CD8-positive, alpha-beta memory T cell (primary cell): Measurements from ENCODE around the gene LHX2. TPM values are rescaled to one million over a fixed set of nuclear protein-coding genes. Genes with fewer than 3 reads are reported as not detected.

ENCODE experiments used
- CTCF ChIA-PET: fragments of 350-600 bp; sonication (Branson Sonifier 250); formaldehyde crosslinking; loops from one replicate; lab custom pipeline; 2021; ENCODE audit warnings: antibody characterized with exemption; lab: Charles Lee
- POLR2A ChIA-PET: fragments of 350-600 bp; sonication (Branson Sonifier 250); formaldehyde crosslinking; loops from one replicate; lab custom pipeline; 2021; ENCODE audit warnings: antibody characterized with exemption; lab: Charles Lee
- DNase-seq, 5 donors: peaks; one replicate each; pipeline versions ENCODE4 v3.0.0 to v3.0.0-alpha.2; 2020 to 2022; ENCODE audit warnings: mixed read lengths in 1 of 5
- H3K27ac ChIP-seq: one replicate; pipeline ENCODE4 v1.7.0; 2013; ENCODE audit warnings: low read depth, mild to moderate bottlenecking, low read length, moderate library complexity
- H3K27me3 ChIP-seq: 2 replicates; pipeline ENCODE4 v1.7.0; 2013; ENCODE audit warnings: low read length, mild to moderate bottlenecking; ENCODE audit not compliant: insufficient read depth, poor library complexity, severe bottlenecking
- H3K36me3 ChIP-seq: 2 replicates; pipeline ENCODE4 v1.7.0; 2013; ENCODE audit warnings: mild to moderate bottlenecking, low read length, moderate library complexity; ENCODE audit not compliant: insufficient read depth
- H3K4me1 ChIP-seq: 2 replicates; pipeline ENCODE4 v1.7.0; 2013; ENCODE audit warnings: mild to moderate bottlenecking, low read length, moderate library complexity; ENCODE audit not compliant: insufficient read depth
- H3K4me3 ChIP-seq: 2 replicates; pipeline ENCODE4 v1.7.0; 2013; ENCODE audit warnings: mild to moderate bottlenecking, low read length
- H3K9me3 ChIP-seq: 2 replicates; pipeline ENCODE4 v1.7.0; 2013; ENCODE audit warnings: mild to moderate bottlenecking, low read length
- H3K27ac Mint-ChIP-seq, 8 donors: one replicate each; pipeline ENCODE4 v1.8.0; 2020 to 2021; ENCODE audit warnings: mixed read lengths in 8 of 8, mild to moderate bottlenecking in 6 of 8, inconsistent platforms in 3 of 8, moderate library complexity in 3 of 8
- H3K27me3 Mint-ChIP-seq, 2 donors: one replicate each; pipeline ENCODE4 v1.8.0; 2020 to 2021; ENCODE audit warnings: mixed read lengths in 2 of 2, mild to moderate bottlenecking in 1 of 2, moderate library complexity in 1 of 2
- H3K36me3 Mint-ChIP-seq, 3 donors: one replicate each; pipeline ENCODE4 v1.8.0; 2020 to 2021; ENCODE audit warnings: mixed read lengths in 3 of 3, inconsistent platforms in 1 of 3, mild to moderate bottlenecking in 1 of 3
- H3K4me1 Mint-ChIP-seq, 3 donors: one replicate each; pipeline ENCODE4 v1.8.0; 2020 to 2021; ENCODE audit warnings: mixed read lengths in 3 of 3, inconsistent platforms in 1 of 3, mild to moderate bottlenecking in 1 of 3
- H3K4me3 Mint-ChIP-seq, 7 donors: one replicate each; pipeline ENCODE4 v1.8.0; 2020 to 2021; ENCODE audit warnings: mixed read lengths in 7 of 7, mild to moderate bottlenecking in 6 of 7, moderate library complexity in 4 of 7, inconsistent platforms in 2 of 7
- H3K9me3 Mint-ChIP-seq, 5 donors: one replicate each; pipeline ENCODE4 v1.8.0; 2020 to 2022; ENCODE audit warnings: mixed read lengths in 5 of 5, mild to moderate bottlenecking in 3 of 5, moderate library complexity in 2 of 5, inconsistent platforms in 1 of 5
- polyA plus RNA-seq: library from polyadenylated mRNA; unstranded; fragments of 300-500 nt; fragmentation: Illumina TruSeq; gene quantifications from one replicate; pipeline ENCODE4 v1.2.3, GENCODE V29; 2021
- total RNA-seq, 2 experiments: library from RNA; stranded (reverse); gene quantifications; one replicate each; pipeline ENCODE4 v1.2.3, GENCODE V29; 2021

The LHX2 gene
- total and polyA plus RNA-seq, 3 experiments from 2014 or later = not detected

DNA sequence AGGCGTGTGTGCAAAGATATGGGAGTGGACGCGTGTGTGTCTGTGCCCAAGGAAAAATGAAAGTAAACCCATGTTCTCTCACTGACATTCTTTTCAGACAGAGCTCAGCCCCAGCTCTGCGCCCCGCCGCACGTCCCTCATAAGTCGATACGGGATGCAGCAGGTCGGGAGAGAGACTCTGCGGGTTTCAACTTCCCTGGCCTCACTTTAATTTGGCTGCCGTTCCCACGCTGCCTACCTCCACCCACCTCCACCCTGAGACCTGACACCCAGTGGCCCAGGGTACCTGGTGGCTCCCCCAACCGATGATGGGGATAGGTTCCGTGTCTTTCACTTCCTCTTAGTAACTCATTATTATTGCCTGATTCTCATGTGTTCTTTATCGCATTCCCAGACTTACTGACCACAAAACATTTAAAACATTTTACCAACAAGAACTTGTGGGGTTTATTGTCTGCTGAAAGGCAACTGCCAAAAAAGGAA, 19.4 kb downstream of the LHX2 start:
- Mint-ChIP-seq H3K27ac (no peak overlapping the region), H3K4me3 (peak overlapping the region in 1 of 7 donors; percentile 7), H3K4me1 (peaks cover 0 to 5% (median 0%) of the 10 kb centered on the region in 3 donors), H3K27me3 (peaks cover 44 to 83% of the 10 kb centered on the region in 2 donors), H3K36me3 (no peaks in the 10 kb centered on the region), H3K9me3 (no peaks in the 10 kb centered on the region)
- no peak overlapping the region for H3K4me3 ChIP-seq
- no peaks in the 10 kb centered on the region for H3K36me3 ChIP-seq
- POLR2A ChIA-PET = no interaction called here
- H3K27me3 ChIP-seq = peaks cover 8% of the 10 kb centered on the region
- no peaks in the 10 kb centered on the region for H3K4me1 ChIP-seq
- H3K9me3 ChIP-seq = no peaks in the 10 kb centered on the region
- CTCF ChIA-PET = no interaction called here
- H3K27ac ChIP-seq = no peak overlapping the region
- DNase-seq = no peak

DNA sequence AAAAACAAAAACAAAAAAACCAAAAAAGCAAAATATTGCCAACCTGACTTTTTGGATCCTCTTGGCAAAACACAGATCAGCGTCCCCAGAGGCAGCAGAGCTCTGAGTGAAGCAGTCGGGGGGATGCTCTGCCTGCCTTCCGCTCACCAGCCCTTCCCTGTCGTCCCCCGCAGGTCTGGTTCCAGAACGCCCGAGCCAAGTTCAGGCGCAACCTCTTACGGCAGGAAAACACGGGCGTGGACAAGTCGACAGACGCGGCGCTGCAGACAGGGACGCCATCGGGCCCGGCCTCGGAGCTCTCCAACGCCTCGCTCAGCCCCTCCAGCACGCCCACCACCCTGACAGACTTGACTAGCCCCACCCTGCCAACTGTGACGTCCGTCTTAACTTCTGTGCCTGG, 20.7 kb downstream of the LHX2 start:
- H3K9me3 Mint-ChIP-seq = no peaks in the 10 kb centered on the region
- H3K4me1 Mint-ChIP-seq = peaks cover 0 to 5% (median 0%) of the 10 kb centered on the region in 3 donors
- H3K4me1 ChIP-seq = no peaks in the 10 kb centered on the region
- no peaks in the 10 kb centered on the region for H3K36me3 ChIP-seq
- H3K27me3 Mint-ChIP-seq = peaks cover 43 to 82% of the 10 kb centered on the region in 2 donors
- H3K9me3 ChIP-seq = no peaks in the 10 kb centered on the region
- no peak overlapping the region for H3K27ac Mint-ChIP-seq
- no peak overlapping the region for H3K27ac ChIP-seq
- no peaks in the 10 kb centered on the region for H3K36me3 Mint-ChIP-seq
- POLR2A ChIA-PET = no interaction called here
- H3K4me3 Mint-ChIP-seq = no peak overlapping the region
- CTCF ChIA-PET = no interaction called here
- H3K4me3 ChIP-seq = no peak overlapping the region
- peaks cover 8% of the 10 kb centered on the region for H3K27me3 ChIP-seq
- no peak for DNase-seq

DNA sequence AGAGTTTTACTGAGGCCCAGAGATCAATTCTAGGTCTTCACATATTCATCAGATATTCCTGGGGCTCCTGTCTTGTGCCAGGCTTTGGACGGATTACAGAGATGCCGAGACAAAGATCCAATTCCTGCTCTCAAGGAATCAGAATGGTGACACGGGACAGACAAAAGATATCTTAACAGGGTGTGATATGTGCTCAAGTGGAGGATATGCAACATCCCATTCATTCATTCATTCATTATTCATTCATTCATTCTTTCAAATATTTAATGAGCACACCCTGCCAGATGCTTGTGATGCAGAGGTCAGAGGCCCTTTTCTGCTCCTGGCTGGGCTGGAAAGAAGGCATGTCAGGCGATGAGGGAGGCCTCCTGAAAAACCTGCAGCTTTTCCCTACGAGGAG, 21.8 kb downstream of the LHX2 start:
- peaks cover 8% of the 10 kb centered on the region for H3K27me3 ChIP-seq
- H3K9me3 ChIP-seq = no peaks in the 10 kb centered on the region
- H3K36me3 ChIP-seq = no peaks in the 10 kb centered on the region
- no peak for DNase-seq
- Mint-ChIP-seq H3K4me1 (peaks cover 0 to 5% (median 0%) of the 10 kb centered on the region in 3 donors), H3K9me3 (no peaks in the 10 kb centered on the region), H3K27me3 (peaks cover 44 to 83% of the 10 kb centered on the region in 2 donors), H3K4me3 (no peak overlapping the region), H3K36me3 (no peaks in the 10 kb centered on the region), H3K27ac (no peak overlapping the region)
- H3K4me1 ChIP-seq = no peaks in the 10 kb centered on the region
- POLR2A ChIA-PET = no interaction called here
- CTCF ChIA-PET = no interaction called here
- no peak overlapping the region for H3K27ac ChIP-seq
- no peak overlapping the region for H3K4me3 ChIP-seq

DNA sequence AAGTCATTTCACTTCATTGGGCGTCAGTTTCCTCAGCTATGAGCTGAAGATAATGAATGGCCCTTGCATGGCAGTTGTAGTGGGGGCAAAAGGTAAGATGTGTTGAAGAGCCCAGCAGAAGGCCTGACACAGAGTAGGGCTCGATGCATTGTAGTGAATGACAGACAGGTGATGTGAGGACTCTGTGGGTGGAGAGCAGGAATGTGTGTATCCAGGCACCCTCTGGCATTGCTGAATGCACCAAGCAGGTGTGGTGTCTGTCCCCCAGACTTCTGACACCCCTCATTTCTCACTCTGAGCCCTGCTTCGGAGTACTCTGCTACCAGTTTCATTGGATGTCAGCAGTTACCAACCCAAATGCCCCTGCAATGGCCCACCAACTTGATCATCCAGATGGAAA, 22.4 kb downstream of the LHX2 start:
- no peak for DNase-seq
- Histone ChIP-seq H3K36me3 (no peaks in the 10 kb centered on the region), H3K4me1 (no peaks in the 10 kb centered on the region), H3K4me3 (no peak overlapping the region), H3K9me3 (no peaks in the 10 kb centered on the region), H3K27me3 (peaks cover 8% of the 10 kb centered on the region), H3K27ac (no peak overlapping the region)
- Mint-ChIP-seq H3K36me3 (no peaks in the 10 kb centered on the region), H3K9me3 (no peaks in the 10 kb centered on the region), H3K27ac (no peak overlapping the region), H3K4me3 (no peak overlapping the region), H3K27me3 (peaks cover 40 to 84% of the 10 kb centered on the region in 2 donors), H3K4me1 (peaks cover 0 to 5% (median 0%) of the 10 kb centered on the region in 3 donors)
- POLR2A ChIA-PET = no interaction called here
- CTCF ChIA-PET = no interaction called here

DNA sequence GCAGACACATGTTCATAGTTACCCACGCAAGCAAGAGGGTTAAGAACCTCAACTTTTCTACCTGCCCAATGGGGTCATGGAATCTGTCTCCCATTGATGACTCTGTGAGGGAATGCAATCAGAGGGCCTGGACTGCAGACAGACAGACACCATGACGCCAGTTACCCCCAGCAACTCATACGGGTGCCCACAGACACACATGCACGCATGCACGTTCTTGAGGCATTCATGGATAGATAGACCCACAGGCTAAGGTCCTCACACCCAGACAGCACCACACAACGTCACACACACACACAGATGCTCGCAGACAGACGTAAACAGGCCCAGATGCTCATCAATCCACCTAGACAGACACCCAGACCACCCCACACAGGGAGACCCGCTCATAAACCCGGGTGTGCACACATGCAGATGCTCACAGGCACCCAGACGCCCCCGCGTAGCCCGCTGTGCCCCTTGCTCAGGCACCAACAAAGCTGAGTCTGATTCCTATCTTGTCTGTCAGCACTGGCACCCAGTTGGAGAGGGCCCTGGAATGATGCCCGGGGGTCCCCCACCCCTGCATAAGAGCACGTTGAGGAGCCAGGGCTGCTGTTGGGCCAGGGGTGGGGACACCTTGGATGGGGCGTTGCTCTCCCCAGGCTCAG, 23.6 kb downstream of the LHX2 start:
- Histone ChIP-seq H3K36me3 (no peaks in the 10 kb centered on the region), H3K4me3 (no peak overlapping the region), H3K4me1 (no peaks in the 10 kb centered on the region), H3K9me3 (no peaks in the 10 kb centered on the region), H3K27ac (no peak overlapping the region), H3K27me3 (peaks cover 13% of the 10 kb centered on the region)
- H3K27me3 Mint-ChIP-seq = peaks cover 43 to 86% of the 10 kb centered on the region in 2 donors
- H3K4me3 Mint-ChIP-seq = no peak overlapping the region
- DNase-seq = no peak
- H3K27ac Mint-ChIP-seq = no peak overlapping the region
- no peaks in the 10 kb centered on the region for H3K9me3 Mint-ChIP-seq
- peaks cover 0 to 6% (median 1%) of the 10 kb centered on the region in 3 donors for H3K4me1 Mint-ChIP-seq
- no peaks in the 10 kb centered on the region for H3K36me3 Mint-ChIP-seq
- CTCF ChIA-PET = no interaction called here
- POLR2A ChIA-PET = no interaction called here

DNA sequence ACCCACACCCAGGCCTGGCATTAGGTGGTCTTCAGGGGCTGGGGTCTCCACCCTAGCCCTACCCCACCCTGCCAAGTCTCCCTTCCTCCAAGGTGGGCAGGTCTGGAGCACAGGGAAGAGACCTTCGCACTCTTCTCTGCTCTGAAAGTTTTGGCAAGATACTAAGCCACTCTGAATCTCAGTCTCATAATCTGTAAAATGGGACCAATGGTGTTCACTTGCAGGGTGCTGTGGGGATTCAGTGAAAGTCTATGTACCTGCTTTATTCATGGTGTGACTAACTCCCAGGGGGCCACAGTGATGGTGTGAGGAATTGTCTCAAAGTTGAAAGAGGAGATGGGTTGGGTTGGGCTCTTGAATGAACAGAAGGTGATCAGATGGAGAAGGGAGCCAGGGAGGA, 25.0 kb downstream of the LHX2 start:
- no peak for DNase-seq
- Histone ChIP-seq H3K27ac (no peak overlapping the region), H3K9me3 (no peaks in the 10 kb centered on the region), H3K27me3 (peaks cover 13% of the 10 kb centered on the region), H3K4me3 (no peak overlapping the region), H3K36me3 (no peaks in the 10 kb centered on the region), H3K4me1 (no peaks in the 10 kb centered on the region)
- peaks cover 6 to 12% (median 8%) of the 10 kb centered on the region in 3 donors for H3K4me1 Mint-ChIP-seq
- POLR2A ChIA-PET = no interaction called here
- H3K36me3 Mint-ChIP-seq = no peaks in the 10 kb centered on the region
- H3K27ac Mint-ChIP-seq = no peak overlapping the region
- H3K4me3 Mint-ChIP-seq = no peak overlapping the region
- no peaks in the 10 kb centered on the region for H3K9me3 Mint-ChIP-seq
- peaks cover 49 to 86% of the 10 kb centered on the region in 2 donors for H3K27me3 Mint-ChIP-seq
- CTCF ChIA-PET = no interaction called here

DNA sequence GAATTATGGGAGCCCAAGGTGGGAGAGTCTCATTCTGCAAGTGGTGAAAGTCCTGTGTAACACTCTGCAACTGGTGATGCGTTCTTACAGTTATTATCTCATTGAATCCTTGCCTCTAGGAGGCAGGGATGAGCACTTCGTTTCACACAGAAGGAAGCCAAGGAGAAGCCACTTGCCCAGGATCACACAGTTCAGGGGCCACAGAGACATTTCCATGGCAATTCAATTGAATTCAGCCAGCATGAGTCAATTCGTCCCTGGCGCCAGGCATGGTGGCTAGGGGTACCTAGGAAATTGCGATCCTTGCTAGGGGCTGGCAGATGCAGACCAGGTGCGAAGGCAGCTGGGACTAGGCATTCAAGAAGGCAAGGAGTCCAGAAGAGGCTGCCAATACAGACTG, 26.2 kb downstream of the LHX2 start:
- no peak overlapping the region for H3K4me3 ChIP-seq
- no peak for DNase-seq
- peaks cover 17% of the 10 kb centered on the region for H3K27me3 ChIP-seq
- H3K9me3 ChIP-seq = no peaks in the 10 kb centered on the region
- POLR2A ChIA-PET = no interaction called here
- no peaks in the 10 kb centered on the region for H3K36me3 ChIP-seq
- Mint-ChIP-seq H3K36me3 (no peaks in the 10 kb centered on the region), H3K4me3 (no peak overlapping the region), H3K27ac (no peak overlapping the region), H3K27me3 (peaks cover 42 to 82% of the 10 kb centered on the region in 2 donors), H3K9me3 (no peaks in the 10 kb centered on the region), H3K4me1 (peaks cover 6 to 14% (median 9%) of the 10 kb centered on the region in 3 donors)
- CTCF ChIA-PET = no interaction called here
- H3K27ac ChIP-seq = no peak overlapping the region
- H3K4me1 ChIP-seq = no peaks in the 10 kb centered on the region

DNA sequence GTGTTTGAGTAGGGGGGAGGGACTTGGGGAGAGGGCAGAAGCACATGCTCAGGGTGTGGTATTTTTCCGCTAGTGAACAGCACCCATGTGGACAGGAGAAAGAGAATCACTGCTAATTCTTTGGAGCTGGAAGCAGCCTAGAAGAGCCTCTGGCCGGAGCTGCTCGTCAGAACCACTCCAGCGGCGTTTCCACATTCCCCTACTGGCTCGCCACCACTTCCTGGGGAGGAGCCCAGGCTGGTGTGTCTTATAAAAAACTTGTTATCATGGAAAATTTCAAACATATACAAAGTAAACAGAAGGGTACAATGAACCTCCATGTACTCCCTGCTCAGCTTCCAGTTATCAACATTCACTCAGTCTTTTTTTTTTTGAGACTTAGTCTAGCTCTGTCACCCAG, 26.7 kb downstream of the LHX2 start:
- Mint-ChIP-seq H3K4me1 (peaks cover 6 to 14% (median 9%) of the 10 kb centered on the region in 3 donors), H3K4me3 (peak overlapping the region in 1 of 7 donors; percentile 14), H3K9me3 (no peaks in the 10 kb centered on the region), H3K27ac (no peak overlapping the region), H3K27me3 (peaks cover 43 to 80% of the 10 kb centered on the region in 2 donors), H3K36me3 (no peaks in the 10 kb centered on the region)
- no peaks in the 10 kb centered on the region for H3K4me1 ChIP-seq
- ChIA-PET POLR2A (no interaction called here), CTCF (no interaction called here)
- no peak overlapping the region for H3K4me3 ChIP-seq
- H3K9me3 ChIP-seq = no peaks in the 10 kb centered on the region
- no peak for DNase-seq
- no peak overlapping the region for H3K27ac ChIP-seq
- H3K27me3 ChIP-seq = peaks cover 17% of the 10 kb centered on the region
- H3K36me3 ChIP-seq = no peaks in the 10 kb centered on the region
